Type B pancreatic cell (in vitro differentiated cells): ENCODE data around the gene CNTNAP2. TPM values are rescaled to one million over a fixed set of nuclear protein-coding genes. Genes with fewer than 3 reads are reported as not detected.

Source experiments
- DNase-seq: peaks from one replicate; pipeline ENCODE4 v3.0.0; 2021; ENCODE audit warnings: mixed read lengths; ENCODE audit not compliant: unreplicated experiment; ENCODE audit errors: extremely low spot score
- H3K27ac Mint-ChIP-seq: 2 replicates; pipeline ENCODE4 v1.8.0; 2021; ENCODE audit warnings: mild to moderate bottlenecking, mixed read lengths
- H3K27me3 Mint-ChIP-seq: 2 replicates; pipeline ENCODE4 v1.8.0; 2021; ENCODE audit warnings: mixed read lengths
- H3K36me3 Mint-ChIP-seq: 2 replicates; pipeline ENCODE4 v1.8.0; 2021; ENCODE audit warnings: mixed read lengths
- H3K4me1 Mint-ChIP-seq: one replicate; pipeline ENCODE4 v1.8.0; 2021; ENCODE audit warnings: mixed read lengths; ENCODE audit not compliant: unreplicated experiment
- H3K4me3 Mint-ChIP-seq: 2 replicates; pipeline ENCODE4 v1.8.0; 2021; ENCODE audit warnings: mild to moderate bottlenecking, mixed read lengths
- H3K9me3 Mint-ChIP-seq: 2 replicates; pipeline ENCODE4 v1.8.0; 2021; ENCODE audit warnings: mixed read lengths
- total RNA-seq: library from RNA; stranded (reverse); gene quantifications from 2 replicates; pipeline ENCODE4 v1.2.1, GENCODE V29; 2021; ENCODE audit warnings: low replicate concordance
- TF ChIP-seq, protein P1 (sequence below): fragments of 200-600 bp; sonication (generic); conservative IDR thresholded peaks from 2 replicates; pipeline ENCODE4 v1.5.0; 2021; ENCODE audit warnings: antibody characterized with exemption, mild to moderate bottlenecking

CNTNAP2 gene
- total RNA-seq, 1 donor from 2014 or later = 26.8 TPM

DNA sequence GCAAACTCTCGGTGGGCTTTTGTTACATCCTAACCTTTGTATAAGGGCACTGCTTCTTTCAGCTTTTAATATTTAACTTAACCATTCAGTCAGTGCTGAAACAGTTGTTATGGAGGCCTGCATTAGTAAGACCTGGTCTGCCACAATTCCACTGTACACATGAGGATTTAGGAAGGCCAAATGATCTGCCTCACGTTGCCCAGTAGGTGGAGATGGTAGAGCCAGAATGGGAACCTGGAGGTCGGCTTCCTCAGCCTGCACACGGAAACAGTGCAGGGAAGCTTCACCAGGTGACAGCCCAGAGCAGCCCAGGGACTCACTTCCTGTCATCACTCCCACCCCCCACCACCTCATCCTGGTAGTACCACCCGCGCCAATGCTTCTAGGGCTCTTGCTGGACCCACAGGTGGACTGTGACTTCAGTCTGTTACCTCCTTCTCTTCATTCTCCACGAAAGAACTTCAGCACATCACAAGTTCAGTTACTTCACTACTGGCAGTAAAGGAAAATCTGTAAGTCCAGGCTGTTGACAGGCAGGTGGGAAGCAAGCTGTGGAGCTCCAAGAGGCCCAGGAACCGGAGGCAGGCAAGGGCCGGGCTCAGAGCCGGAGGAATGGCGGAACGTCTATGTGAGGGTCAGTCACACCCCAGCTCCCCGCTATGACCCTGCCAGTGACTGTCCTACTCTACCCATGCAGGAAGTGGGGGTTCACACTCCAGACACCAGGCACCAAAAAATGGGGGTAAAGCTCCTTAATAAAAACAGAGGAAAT is 1993.7 kb downstream of the CNTNAP2 start:
- Mint-ChIP-seq H3K4me3 (no peak overlapping the region), H3K27ac (peak overlapping the region; percentile 35), H3K4me1 (no peaks in the 10 kb centered on the region), H3K9me3 (no peaks in the 10 kb centered on the region), H3K36me3 (no peaks in the 10 kb centered on the region), H3K27me3 (peaks cover 4% of the 10 kb centered on the region)
- TF ChIP-seq, protein P1, sequence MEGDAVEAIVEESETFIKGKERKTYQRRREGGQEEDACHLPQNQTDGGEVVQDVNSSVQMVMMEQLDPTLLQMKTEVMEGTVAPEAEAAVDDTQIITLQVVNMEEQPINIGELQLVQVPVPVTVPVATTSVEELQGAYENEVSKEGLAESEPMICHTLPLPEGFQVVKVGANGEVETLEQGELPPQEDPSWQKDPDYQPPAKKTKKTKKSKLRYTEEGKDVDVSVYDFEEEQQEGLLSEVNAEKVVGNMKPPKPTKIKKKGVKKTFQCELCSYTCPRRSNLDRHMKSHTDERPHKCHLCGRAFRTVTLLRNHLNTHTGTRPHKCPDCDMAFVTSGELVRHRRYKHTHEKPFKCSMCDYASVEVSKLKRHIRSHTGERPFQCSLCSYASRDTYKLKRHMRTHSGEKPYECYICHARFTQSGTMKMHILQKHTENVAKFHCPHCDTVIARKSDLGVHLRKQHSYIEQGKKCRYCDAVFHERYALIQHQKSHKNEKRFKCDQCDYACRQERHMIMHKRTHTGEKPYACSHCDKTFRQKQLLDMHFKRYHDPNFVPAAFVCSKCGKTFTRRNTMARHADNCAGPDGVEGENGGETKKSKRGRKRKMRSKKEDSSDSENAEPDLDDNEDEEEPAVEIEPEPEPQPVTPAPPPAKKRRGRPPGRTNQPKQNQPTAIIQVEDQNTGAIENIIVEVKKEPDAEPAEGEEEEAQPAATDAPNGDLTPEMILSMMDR = peak; percentile 41
- no peak for DNase-seq

DNA sequence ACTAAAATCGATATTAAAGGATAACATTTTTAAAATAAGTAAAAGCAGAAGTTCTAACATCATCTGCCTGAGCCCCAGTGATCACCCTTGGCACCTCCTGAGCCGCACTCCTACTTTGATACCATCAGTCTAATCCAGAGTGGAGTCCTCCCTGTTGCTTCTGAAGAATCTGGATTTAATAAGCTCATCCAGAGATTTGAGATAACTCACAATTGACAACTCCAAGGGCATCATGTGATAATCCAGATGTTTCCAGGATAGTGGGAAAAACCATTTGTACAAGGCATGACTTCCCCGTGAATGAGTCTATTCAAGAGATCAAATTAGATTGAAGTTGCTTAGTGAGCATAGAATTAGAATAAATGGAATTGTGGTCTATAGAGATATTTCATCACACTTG is 1998.2 kb downstream of the CNTNAP2 start:
- TF ChIP-seq, protein P1 = no peak
- Mint-ChIP-seq H3K27ac (no peak overlapping the region), H3K27me3 (no peaks in the 10 kb centered on the region), H3K36me3 (no peaks in the 10 kb centered on the region), H3K9me3 (no peaks in the 10 kb centered on the region), H3K4me3 (no peak overlapping the region), H3K4me1 (no peaks in the 10 kb centered on the region)
- DNase-seq = no peak

- Mint-ChIP-seq H3K9me3 (no peaks in the 10 kb centered on the region), H3K36me3 (no peaks in the 10 kb centered on the region), H3K27me3 (no peaks in the 10 kb centered on the region), H3K4me1 (no peaks in the 10 kb centered on the region), H3K27ac (no peak overlapping the region), H3K4me3 (no peak overlapping the region)
- no peak for DNase-seq
- TF ChIP-seq, protein P1 = no peak
These were observed 1998.7 kb downstream of the CNTNAP2 start for GRCh38 chr7:148115308-148115707.

- Mint-ChIP-seq H3K27me3 (no peaks in the 10 kb centered on the region), H3K4me3 (no peak overlapping the region), H3K36me3 (no peaks in the 10 kb centered on the region), H3K9me3 (no peaks in the 10 kb centered on the region), H3K27ac (no peak overlapping the region), H3K4me1 (no peaks in the 10 kb centered on the region)
- TF ChIP-seq, protein P1 = no peak
- no peak for DNase-seq
These were observed 1999.6 kb downstream of the CNTNAP2 start for GRCh38 chr7:148116195-148116594.

- Mint-ChIP-seq H3K4me1 (no peaks in the 10 kb centered on the region), H3K27me3 (no peaks in the 10 kb centered on the region), H3K9me3 (no peaks in the 10 kb centered on the region), H3K36me3 (no peaks in the 10 kb centered on the region), H3K27ac (no peak overlapping the region), H3K4me3 (no peak overlapping the region)
- DNase-seq = no peak
- TF ChIP-seq, protein P1 = no peak
These were observed 2000.3 kb downstream of the CNTNAP2 start for GRCh38 chr7:148116829-148117403.
